ENCODE measurements around the gene C12orf75. TPM values are rescaled to one million over a fixed set of nuclear protein-coding genes. Genes with fewer than 3 reads are reported as not detected.

C12orf75 gene
- total RNA-seq, 1 experiment from 2014 or later = 267 TPM

DNA sequence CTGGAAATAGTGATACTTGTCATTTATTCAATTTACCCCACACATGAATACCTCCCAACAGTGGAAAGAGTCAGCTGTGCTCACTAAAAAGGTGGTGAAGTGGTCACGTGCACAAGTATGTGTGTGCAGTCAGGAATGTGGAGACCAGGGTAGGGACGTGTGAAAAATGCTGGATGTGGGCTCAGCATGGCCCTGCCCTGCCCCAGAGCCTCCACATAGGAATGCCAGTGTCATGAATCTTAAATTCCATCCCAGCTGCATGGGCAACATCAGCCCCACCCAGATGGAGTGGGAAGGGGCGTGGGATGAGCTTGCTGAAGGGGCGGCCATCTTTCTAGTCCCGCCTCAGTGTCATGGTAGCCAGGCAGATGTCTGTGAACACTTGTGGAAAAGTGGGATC is 87.7 kb downstream of the C12orf75 start:
- peak; percentile 91 for DNase-seq (ENCODE audit: low read depth)

DNA sequence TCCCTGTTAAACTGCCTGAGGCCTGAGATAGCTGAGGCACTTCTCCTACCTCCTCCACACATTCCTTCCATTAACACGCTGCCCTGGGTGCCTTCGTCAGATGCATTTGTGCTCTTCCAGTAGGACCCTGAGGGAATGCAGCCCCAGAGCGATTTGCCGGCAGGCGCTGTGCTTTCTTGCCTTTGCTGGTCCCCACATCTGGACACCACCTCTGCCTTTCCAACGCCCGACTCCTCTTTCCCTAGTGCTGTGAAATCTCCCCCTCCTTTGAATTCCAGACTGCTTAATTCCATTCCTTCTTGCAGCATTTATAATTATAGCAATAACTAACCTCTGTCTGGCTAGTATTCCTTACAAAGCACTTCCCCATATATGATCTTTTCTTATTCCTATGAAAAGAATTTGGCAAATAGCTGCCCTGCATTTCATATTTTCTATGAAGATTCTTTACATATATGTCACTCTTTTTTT is 88.4 kb downstream of the C12orf75 start:
- peak; percentile 80 for DNase-seq (ENCODE audit: low read depth)

DNA sequence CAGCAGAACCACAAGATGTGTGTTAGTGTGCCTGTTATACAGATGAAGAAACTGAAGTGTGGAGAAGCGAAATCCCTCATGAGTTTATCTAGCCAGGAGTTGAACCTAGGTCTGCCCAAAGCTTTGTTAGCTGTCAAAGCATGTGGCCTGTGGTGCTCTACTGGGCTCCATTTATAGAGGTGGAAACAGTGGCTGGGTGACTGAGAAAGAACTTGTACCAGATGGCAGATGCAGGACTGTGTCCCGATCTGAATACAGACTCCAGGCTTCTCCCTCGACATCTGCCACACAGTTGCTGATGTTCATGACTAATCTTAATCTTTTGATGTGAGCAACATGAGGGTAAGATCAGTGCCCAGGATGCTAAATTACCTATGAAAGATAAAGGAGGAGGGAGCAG is 89.1 kb downstream of the C12orf75 start:
- peak; percentile 41 for DNase-seq (ENCODE audit: low read depth)

DNA sequence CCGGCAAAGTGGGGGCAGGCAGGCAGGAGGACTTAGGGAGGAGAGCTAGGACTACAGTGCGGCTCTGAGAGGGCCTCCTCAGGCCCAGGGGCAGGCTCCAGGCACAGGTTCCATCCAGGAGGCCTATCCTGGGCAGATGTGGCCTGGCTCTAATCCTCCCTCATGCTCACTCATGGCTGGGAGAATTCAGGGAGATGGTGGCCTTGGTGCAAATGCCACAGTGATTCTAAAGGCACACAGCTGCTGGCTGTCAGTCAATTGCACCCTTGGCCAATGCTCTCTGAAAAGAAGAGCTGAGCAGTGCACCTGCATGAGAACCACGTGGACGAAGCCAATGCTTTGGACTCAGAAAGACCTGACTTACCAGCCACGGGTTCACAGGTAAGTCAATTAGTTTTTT is 89.6 kb downstream of the C12orf75 start:
- DNase-seq (ENCODE audit: low read depth) = no peak

DNA sequence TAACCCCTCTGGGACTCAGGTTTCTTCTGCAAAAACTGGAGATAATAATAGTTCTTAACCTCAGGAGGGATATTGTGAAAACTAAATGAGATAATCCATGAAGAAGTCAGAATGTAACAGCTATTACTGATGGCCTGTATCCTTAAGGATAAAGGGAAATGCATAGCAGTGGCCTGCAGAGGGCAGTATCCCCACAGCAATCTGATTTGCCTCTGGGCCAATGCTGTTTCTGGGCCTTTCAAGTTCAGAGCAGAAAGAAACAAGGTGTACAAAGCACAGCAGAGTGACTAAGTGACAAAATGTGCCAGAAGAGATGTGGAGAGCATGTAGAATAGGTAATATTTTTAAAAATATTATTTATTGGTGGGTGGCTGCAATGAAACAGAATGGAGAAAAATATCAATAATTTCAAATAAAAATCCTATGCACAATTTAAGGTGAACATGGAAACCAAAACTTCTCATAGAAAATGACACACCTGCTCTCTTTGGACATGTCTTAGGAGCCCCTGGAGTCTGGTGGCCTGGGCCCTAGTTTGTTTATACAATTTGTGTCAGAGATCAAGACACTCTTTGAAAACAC is 90.3 kb downstream of the C12orf75 start:
- peak; percentile 68 for DNase-seq (ENCODE audit: low read depth)

Other genes with a start within 250 kb of the C12orf75 start
- 6.7 and 13.8 TPM in 2 replicates for gene ALDH1L2, start 246.2 kb upstream of the C12orf75 start, total RNA-seq (2014; rRNA removed; shearing (Covaris generic))
- gene WASHC4, start 223.0 kb upstream of the C12orf75 start, total RNA-seq (2014; rRNA removed; shearing (Covaris generic)) = 73.2 and 83.6 TPM in 2 replicates
- 17.8 and 20.7 TPM in 2 replicates for gene APPL2, start 94.5 kb upstream of the C12orf75 start, total RNA-seq (2014; rRNA removed; shearing (Covaris generic))

All from RPMI7951 (cell line).